Measurements from ENCODE around the gene GRAMD4.

DNA sequence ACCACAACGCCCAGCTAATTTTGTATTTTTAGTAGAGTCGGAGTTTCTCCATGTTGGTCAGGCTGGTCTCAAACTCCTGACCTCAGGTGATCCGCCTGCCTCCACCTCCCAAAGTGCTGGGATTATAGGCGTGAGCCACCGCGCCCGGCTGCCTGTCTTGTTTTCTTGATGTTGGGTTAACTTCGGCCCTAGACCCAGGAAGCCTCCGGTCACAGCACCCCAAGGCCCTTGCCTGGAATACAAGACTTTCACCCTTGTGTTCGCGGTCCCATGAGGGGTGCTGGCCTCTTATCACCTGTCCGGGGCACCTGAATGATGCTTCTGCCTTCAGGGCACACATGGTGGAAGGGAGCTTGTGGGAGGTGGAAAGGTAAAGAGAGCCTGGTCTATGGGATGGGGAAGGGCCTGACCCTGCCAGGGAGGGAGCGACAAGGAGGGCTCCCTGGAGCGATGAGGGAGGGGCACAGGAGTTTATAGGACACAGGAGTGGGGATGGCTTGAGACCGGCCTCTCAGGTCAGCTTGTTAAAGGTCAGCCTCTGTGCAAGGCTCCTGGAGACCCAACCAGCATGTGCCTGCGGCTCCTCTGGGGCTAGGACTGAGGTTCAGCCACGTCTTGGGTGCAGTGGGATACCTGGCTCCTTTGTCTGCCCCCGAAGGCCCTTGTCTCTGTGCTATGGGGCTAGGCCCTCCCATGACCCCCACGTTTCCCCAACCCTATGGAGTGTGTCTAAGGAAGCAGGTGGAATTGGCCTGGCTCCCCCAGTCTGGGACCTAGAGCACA, 34.7 kb upstream of the GRAMD4 start:
- TF ChIP-seq, protein P1, sequence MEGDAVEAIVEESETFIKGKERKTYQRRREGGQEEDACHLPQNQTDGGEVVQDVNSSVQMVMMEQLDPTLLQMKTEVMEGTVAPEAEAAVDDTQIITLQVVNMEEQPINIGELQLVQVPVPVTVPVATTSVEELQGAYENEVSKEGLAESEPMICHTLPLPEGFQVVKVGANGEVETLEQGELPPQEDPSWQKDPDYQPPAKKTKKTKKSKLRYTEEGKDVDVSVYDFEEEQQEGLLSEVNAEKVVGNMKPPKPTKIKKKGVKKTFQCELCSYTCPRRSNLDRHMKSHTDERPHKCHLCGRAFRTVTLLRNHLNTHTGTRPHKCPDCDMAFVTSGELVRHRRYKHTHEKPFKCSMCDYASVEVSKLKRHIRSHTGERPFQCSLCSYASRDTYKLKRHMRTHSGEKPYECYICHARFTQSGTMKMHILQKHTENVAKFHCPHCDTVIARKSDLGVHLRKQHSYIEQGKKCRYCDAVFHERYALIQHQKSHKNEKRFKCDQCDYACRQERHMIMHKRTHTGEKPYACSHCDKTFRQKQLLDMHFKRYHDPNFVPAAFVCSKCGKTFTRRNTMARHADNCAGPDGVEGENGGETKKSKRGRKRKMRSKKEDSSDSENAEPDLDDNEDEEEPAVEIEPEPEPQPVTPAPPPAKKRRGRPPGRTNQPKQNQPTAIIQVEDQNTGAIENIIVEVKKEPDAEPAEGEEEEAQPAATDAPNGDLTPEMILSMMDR (IDR thresholded peaks at IDR 0.05), result no peak
- TF ChIP-seq POLR2A (IDR thresholded peaks at IDR 0.05), result no peak
- no peak for TF ChIP-seq POLR2AphosphoS5 (IDR thresholded peaks at IDR 0.05)

All from breast epithelium (tissue), 3 donors.